Esophagus muscularis mucosa (tissue), 4 donors: Measurements from ENCODE around the gene LTK. TPM values are rescaled to one million over a fixed set of nuclear protein-coding genes. Genes with fewer than 3 reads are reported as not detected.

Source experiments
- DNase-seq: peaks from one replicate; pipeline ENCODE4 v3.0.0-alpha.2; 2017; ENCODE audit errors: extremely low spot score
- H3K27ac ChIP-seq, 4 donors: fragments of 200-600 bp; sonication (generic); replicated peaks in 1 of 4; 1 replicate in 3 of 4; 2 replicates in 1 of 4; pipeline ENCODE4 v1.5.1; 2016 to 2019; ENCODE audit warnings: mild to moderate bottlenecking in 1 of 4
- H3K27me3 ChIP-seq, 4 donors: fragments of 200-600 bp; sonication (generic); one replicate each; pipeline versions ENCODE4 v1.5.1 to v1.6.0; 2016 to 2019
- H3K36me3 ChIP-seq, 4 donors: fragments of 200-600 bp; sonication (generic); one replicate each; pipeline ENCODE4 v1.5.1; 2016 to 2019
- H3K4me1 ChIP-seq, 4 donors: fragments of 200-600 bp; sonication (generic); one replicate each; pipeline ENCODE4 v1.5.1; 2016 to 2019
- H3K4me3 ChIP-seq, 4 donors: fragments of 200-600 bp; sonication (generic); 1 replicate in 2 of 4; 2 replicates in 2 of 4; pipeline ENCODE4 v1.5.1; 2016 to 2019; ENCODE audit warnings: mild to moderate bottlenecking in 4 of 4, moderate library complexity in 1 of 4
- H3K9me3 ChIP-seq, 4 donors: fragments of 200-600 bp; sonication (generic); 1 replicate in 3 of 4; 2 replicates in 1 of 4; pipeline ENCODE4 v1.5.1; 2016 to 2019
- CTCF ChIP-seq, 3 experiments: fragments of 200-600 bp in 2 of 3; fragments of 450-650 bp in 1 of 3; sonication (generic) in 2 of 3; IDR thresholded peaks; one replicate each; pipeline ENCODE4 v1.5.1; 2017 to 2019; ENCODE audit warnings: antibody characterized with exemption in 3 of 3, mild to moderate bottlenecking in 2 of 3, moderate library complexity in 1 of 3
- EP300 ChIP-seq: sonication (generic); formaldehyde crosslinking; IDR thresholded peaks from one replicate; pipeline ENCODE4 v1.6.1; 2017; ENCODE audit warnings: antibody characterized with exemption
- POLR2A ChIP-seq: fragments of 450-650 bp; IDR thresholded peaks from one replicate; pipeline ENCODE4 v1.6.1; 2017; ENCODE audit warnings: antibody characterized with exemption, moderate library complexity, mild to moderate bottlenecking, low read depth
- POLR2AphosphoS5 ChIP-seq, 2 donors: sonication (generic); formaldehyde crosslinking; IDR thresholded peaks; one replicate each; pipeline ENCODE4 v1.6.1; 2017; ENCODE audit warnings: antibody characterized with exemption in 2 of 2
- WGBS: methylation state at CpG from one replicate; pipeline ENCODE4 v1.1.5; 2018; 5-methylcytosine and 5-hydroxymethylcytosine counted together
- intact Hi-C: fragments of 100-400 bp; cut with DNase I; formaldehyde crosslinking; loops from one replicate; pipeline ENCODE4 v1.15.1; 2023
- total RNA-seq, 4 donors: library from RNA; depleted of rRNA; stranded (reverse); fragments of >200 nt; gene quantifications; one replicate each; pipeline versions ENCODE4 v1.1.0 to v1.2.1, GENCODE V29; 2016

LTK gene
- total RNA-seq, 4 donors from 2014 or later = 0.33 to 2.4 (median 0.69) TPM; not detected in 1

GRCh38 chr15:41561104-41561776, 47.6 kb upstream of the LTK start:
- WGBS = 92% methylated on average over 15 of the region's 16 CpGs
- peaks cover 0 to 6% (median 3%) of the 10 kb centered on the region in 4 donors for H3K36me3 ChIP-seq
- intact Hi-C loops = no loop called here
- TF ChIP-seq POLR2A (no peak), EP300 (no peak), POLR2AphosphoS5 (IDR thresholded peaks at IDR 0.05) (no peak), CTCF (IDR thresholded peaks at IDR 0.05) (no peak)
- peak overlapping the region in 2 of 4 donors; percentile 15 to 47 for H3K27ac ChIP-seq
- H3K4me3 ChIP-seq = no peak overlapping the region
- H3K4me1 ChIP-seq = peaks cover 16 to 58% (median 45%) of the 10 kb centered on the region in 4 donors
- no peaks in the 10 kb centered on the region for H3K9me3 ChIP-seq
- H3K27me3 ChIP-seq = no peaks in the 10 kb centered on the region
- no peak for DNase-seq

GRCh38 chr15:41560572-41560874, 46.9 kb upstream of the LTK start:
- no peak for DNase-seq
- H3K36me3 ChIP-seq = peaks cover 0 to 6% (median 3%) of the 10 kb centered on the region in 4 donors
- H3K27ac ChIP-seq = no peak overlapping the region
- WGBS = 83% methylated on average over 1 of the region's 2 CpGs
- intact Hi-C loops = no loop called here
- no peaks in the 10 kb centered on the region for H3K27me3 ChIP-seq
- H3K4me1 ChIP-seq = peaks cover 20 to 58% (median 45%) of the 10 kb centered on the region in 4 donors
- H3K4me3 ChIP-seq = no peak overlapping the region
- no peaks in the 10 kb centered on the region for H3K9me3 ChIP-seq
- TF ChIP-seq POLR2A = no peak
- no peak for TF ChIP-seq CTCF (IDR thresholded peaks at IDR 0.05)
- TF ChIP-seq EP300 = no peak
- TF ChIP-seq POLR2AphosphoS5 (IDR thresholded peaks at IDR 0.05) = no peak

- peaks cover 20 to 53% (median 45%) of the 10 kb centered on the region in 4 donors for H3K4me1 ChIP-seq
- intact Hi-C loops = loop anchor here (10.0 kb wide), 1 partner anchor 255 kb away; no protein-coding TSS in a partner anchor
Measured at GRCh38 chr15:41559239-41559782, 45.7 kb upstream of the LTK start.

GRCh38 chr15:41558400-41559238, 45.0 kb upstream of the LTK start, which contains the start of gene TYRO3:
Gene TYRO3 (plus strand): TSS chr15:41559212. CDS start chr15:41559258, 46 bp downstream.
- intact Hi-C loops = loop anchor here (10.0 kb wide), 1 partner anchor 256 kb away; no protein-coding TSS in a partner anchor
- H3K4me1 ChIP-seq = peaks cover 20 to 50% (median 44%) of the 10 kb centered on the region in 4 donors
- TF ChIP-seq CTCF (IDR thresholded peaks at IDR 0.05) (no peak), POLR2AphosphoS5 (IDR thresholded peaks at IDR 0.05) (peak in 1 of 2 donors; percentile 10)
- H3K27ac ChIP-seq = peak within 1 kb of the TSS; percentile 20 to 72 (median 63)
- no peaks in the 10 kb centered on the region for H3K27me3 ChIP-seq
- H3K4me3 ChIP-seq = peak within 1 kb of the TSS; percentile 61 to 89 (median 78)
- no peaks in the 10 kb centered on the region for H3K9me3 ChIP-seq
- peaks cover 0 to 6% (median 3%) of the 10 kb centered on the region in 4 donors for H3K36me3 ChIP-seq
- no peak for DNase-seq
- WGBS = 3% methylated on average over 34 of the region's 81 CpGs

More at GRCh38 chr15:41559239-41559782, 45.7 kb upstream of the LTK start:
- WGBS = under 1% methylated on average over 28 of the region's 60 CpGs
- Histone ChIP-seq H3K27me3 (no peaks in the 10 kb centered on the region), H3K9me3 (no peaks in the 10 kb centered on the region), H3K36me3 (peaks cover 0 to 6% (median 3%) of the 10 kb centered on the region in 4 donors), H3K4me3 (peak overlapping the region; percentile 61 to 89 (median 78)), H3K27ac (peak overlapping the region in 3 of 4 donors; percentile 58 to 72 (median 68))
- no peak for DNase-seq
- TF ChIP-seq POLR2A = no peak
- no peak for TF ChIP-seq CTCF (IDR thresholded peaks at IDR 0.05)
- no peak for TF ChIP-seq POLR2AphosphoS5 (IDR thresholded peaks at IDR 0.05)
- TF ChIP-seq EP300 = no peak
